Fibroblast of pulmonary artery (primary cell): ENCODE results near the gene FBP1.

Experiments
- DNase-seq: peaks from one replicate; pipeline ENCODE4 v3.0.0-alpha.2; 2010; ENCODE audit warnings: low read depth
- H3K4me3 ChIP-seq: replicated peaks from 2 replicates; pipeline ENCODE4 v1.5.1; 2011; ENCODE audit warnings: low read depth, mild to moderate bottlenecking, control low read depth, low read length, moderate library complexity
- CTCF ChIP-seq: IDR thresholded peaks from 2 replicates; pipeline ENCODE4 v1.5.1; 2011; ENCODE audit warnings: mild to moderate bottlenecking, control low read depth, low read length, inconsistent platforms; ENCODE audit errors: missing control alignments

Gene FBP1

DNA sequence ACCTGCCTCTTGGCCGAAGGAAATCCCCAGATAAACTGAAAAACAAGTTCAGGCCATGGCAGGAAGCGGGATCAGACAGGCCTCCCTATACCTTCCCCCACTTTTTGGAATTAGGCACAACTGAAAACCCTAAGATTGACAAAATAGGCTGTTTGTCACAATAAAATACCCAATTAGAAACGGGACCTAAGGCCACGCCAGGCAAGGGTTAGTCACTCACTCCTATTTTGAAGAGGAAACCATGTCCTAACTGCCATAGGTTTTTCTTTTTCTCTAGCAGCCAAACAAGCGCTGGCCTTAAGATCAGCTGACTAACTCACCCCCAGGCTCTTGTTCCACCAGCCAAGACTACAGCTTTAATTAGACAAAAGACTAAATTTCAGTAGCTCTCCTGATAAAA lies 57.6 kb downstream of the FBP1 start:
- no peak overlapping the region for H3K4me3 ChIP-seq
- no peak for DNase-seq
- no peak for TF ChIP-seq CTCF

DNA sequence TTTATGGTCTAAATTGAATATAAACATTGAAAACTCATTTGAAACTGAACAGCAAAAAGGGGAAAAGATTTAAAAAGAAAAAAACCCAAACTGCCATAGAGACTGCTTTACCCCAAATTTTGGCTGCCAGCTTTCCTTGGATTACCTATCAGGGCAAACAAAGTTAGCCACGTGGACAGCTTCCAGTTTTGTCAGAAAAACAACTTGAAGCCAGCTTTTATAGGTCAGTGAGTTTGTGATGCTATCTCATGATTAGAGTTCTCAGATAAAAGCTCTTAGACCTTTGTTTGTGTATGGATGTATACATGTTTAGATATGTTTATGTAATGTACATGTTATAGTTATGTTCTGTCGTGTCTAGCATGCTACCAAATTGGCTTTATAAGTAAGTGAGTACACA lies 61.7 kb downstream of the FBP1 start:
- no peak for DNase-seq
- TF ChIP-seq CTCF = no peak
- H3K4me3 ChIP-seq = no peak overlapping the region

GRCh38 chr9:94577036-94577435 lies 62.3 kb downstream of the FBP1 start:
- TF ChIP-seq CTCF = no peak
- no peak overlapping the region for H3K4me3 ChIP-seq
- DNase-seq = no peak

GRCh38 chr9:94576131-94576530 lies 63.2 kb downstream of the FBP1 start:
- no peak for DNase-seq
- H3K4me3 ChIP-seq = no peak overlapping the region
- TF ChIP-seq CTCF = no peak

- TF ChIP-seq CTCF = no peak
- DNase-seq = no peak
- H3K4me3 ChIP-seq = no peak overlapping the region
Measured at GRCh38 chr9:94568972-94569712, 70.2 kb downstream of the FBP1 start.

DNA sequence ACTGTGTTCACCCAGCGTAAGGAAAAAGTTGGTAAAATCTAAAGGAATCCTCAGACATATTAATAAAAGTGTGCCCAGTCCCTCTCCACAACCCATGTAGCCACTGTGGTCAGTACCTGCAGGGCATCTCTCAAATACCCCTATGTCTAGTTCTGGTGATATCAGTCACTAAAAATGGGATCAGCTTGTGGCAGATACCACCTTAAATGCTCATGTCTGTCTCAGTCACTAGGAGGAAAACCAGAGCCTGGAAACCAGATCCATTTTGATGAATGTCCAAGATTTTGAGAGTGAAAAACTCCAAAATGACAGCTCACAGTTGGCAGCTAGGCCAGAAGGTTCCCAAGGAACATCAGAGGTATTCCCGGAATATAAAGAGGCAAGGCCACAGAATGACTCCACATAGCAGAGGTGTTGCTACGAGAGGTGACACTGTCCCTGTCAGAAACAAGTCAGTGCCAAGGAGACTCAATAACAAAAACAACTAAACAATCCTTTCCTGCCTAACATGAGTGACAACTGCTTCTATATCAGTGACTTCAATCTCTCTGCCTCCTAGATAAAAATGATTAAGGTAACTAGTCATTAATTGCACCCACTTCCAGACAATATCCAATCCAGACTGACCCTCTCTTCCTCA lies 70.9 kb downstream of the FBP1 start:
- no peak overlapping the region for H3K4me3 ChIP-seq
- no peak for DNase-seq
- no peak for TF ChIP-seq CTCF

DNA sequence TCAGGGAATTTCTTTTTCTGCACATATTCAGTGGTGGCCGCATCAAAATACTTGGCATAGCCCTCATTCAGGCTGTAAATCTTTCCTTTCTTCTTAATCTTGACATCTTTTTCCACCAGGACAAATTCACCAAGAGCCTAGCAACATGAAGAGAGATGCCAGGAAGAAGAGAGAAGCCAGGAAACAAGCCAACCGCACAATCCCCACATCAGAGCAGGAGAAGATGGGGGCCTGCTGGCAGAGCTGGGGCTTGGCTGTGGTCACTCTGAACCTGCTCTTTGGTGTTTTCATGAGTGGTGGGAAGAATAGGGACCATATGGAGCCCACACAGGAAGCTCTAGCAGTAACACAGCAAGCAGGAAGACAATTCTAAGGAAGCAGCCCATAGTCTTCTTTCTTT lies 72.0 kb downstream of the FBP1 start:
- H3K4me3 ChIP-seq = no peak overlapping the region
- DNase-seq = no peak
- no peak for TF ChIP-seq CTCF
